ENCODE measurements around the gene AMOTL2.

AMOTL2 gene

DNA sequence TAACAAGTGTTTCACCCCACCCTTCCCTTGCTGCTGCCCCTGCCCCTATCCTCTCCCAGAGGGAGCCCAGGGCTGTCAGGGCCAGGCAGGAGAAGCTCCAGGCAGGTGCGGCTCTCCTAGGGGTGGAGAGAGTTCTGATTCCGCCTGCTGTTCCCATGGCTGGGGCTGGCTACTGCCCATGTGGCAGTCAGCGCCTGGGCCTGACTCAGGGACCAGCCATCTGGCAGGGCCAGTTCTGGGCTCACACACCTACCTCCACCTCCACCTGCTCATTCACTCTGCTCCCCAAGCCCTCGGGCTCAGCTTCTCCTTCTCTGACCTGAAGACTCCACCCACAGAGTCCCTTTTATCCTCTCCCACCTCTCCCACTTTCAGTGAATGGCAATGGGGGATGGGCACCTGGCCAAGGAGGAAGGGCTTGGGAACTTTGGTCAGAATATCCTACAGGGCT is 23.4 kb downstream of the AMOTL2 start:
- DNase-seq = no peak

DNA sequence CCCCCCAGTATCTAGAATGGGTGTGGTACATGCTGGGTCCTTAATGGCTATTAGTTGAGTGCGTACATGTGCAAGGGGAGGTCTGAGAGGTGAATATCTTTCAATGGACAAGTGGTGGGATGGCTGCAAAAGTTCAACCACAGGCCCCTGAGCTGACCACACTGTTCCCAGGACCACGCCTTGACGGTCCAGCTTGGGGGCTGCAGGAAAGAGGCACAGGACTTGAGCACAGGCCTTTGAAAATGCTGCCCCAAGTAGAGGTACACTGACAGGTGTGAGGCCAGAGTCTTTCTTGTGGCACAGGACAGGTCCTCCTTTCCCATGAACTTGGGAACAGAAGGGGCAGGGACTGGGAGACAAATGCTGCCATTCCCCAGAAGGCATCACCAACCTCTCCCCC is 24.0 kb downstream of the AMOTL2 start:
- DNase-seq = no peak

DNA sequence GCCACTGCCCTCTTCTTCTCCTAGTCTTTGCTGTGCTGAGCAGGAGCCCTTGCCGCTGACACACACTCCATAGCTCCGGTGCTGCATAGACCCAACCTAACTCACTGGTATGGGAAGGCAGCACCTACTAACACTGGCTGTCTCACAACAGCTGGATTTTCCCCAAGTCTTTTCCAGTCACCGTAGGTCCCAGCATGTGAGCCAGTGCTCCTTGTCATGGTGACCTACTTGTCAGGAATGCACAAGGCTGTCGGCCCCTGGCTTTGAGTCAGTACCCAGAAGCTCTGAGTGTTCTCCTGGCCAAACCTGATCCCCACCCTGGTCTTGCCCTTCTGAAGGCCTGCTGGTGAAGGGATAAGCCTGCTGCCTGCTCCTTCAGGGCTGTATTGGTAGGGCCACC is 25.7 kb downstream of the AMOTL2 start:
- DNase-seq = no peak

DNA sequence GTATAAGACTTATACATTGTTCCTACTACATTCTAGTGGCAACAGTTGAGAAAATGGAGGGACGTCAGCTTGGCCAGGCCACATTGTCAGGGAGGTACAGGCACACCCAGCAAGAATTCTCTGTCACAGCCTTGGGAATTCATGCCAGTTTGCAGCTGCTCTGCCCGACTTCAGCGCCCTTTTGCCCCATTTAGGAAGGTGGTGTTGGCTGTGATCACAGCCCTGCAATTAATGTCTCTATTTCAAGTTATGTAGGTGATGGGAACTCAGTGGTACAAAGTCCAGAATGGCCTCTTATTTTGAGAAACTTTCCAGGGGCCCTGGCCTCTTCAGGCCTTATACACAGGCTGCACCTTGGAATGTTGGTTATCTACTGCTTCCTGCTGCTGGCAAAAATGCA is 26.7 kb downstream of the AMOTL2 start:
- DNase-seq = no peak

DNA sequence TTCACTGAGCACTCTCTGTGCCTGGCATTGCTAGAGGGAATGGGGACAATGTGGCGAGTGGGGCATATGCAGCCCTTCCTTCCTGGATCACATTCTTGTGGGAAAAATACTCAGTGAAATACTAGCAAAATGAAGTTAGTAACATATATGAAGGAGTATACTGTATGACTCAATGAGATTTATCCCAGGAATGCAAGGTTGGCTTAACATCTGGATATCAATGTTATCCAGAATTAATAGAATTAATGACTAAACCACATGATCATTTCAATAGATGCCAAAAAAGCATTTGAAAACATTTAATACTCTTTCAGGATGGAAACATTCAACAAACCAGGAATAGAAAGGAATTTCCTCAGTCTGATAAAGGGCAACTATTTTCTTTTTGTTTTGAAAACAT is 27.5 kb downstream of the AMOTL2 start:
- DNase-seq = no peak

DNA sequence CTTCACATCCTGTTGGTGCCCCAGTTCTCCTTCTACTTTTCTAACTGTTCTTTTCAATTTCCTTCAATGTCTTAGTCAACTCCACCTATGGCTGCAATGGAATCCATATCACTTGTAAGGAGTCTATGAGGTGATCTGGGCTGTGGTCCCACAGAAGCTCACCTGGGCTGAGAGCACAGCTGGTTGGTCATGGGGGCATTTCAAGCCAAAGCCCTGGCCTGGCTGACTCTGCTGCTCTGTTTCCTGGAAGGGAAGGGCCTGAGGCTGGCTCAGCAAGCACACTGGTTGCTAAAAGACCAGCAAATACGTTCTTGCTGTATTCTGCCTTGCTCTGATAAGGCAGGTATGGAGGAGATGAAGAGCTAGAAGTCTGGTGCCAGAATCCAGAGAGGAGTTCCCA is 29.0 kb downstream of the AMOTL2 start:
- DNase-seq = no peak

DNA sequence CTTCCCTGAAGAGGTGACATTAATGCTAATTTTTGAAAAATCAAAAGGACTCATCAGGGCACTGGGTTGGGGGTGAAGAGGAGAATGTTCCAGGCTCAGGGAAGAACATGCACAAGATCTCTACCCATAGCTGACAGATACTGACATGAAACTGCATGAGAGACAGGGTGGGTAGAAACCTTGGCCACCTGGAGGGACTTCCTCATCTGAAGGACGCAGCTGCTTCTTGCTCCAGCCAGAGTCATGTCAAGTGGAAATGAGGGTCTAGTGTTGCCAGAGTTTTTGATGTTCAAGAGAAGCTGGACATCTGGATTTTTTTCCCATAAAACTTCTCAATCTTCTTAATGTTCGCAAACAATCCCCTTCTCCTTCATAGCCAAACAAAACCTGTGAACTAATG is 29.7 kb downstream of the AMOTL2 start:
- DNase-seq = no peak

DNA sequence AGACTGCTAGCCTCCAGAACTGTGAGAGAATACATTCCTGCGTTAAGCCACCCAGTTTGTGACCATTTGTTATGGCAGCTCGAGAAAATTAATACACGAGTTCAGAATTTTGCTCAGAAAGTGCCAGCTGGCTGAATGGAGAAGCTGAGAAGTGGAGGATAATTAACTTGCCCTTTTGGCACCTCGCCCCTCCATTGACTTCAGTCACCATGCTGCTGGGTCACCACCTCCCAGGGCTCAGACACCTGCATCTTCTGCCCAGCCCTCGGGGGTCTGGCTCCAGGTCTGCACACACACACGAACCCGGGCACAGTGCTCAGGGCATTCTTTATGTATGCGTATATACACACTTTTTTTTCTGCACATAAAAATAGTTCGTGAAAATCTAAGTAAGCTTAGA is 32.0 kb downstream of the AMOTL2 start:
- no peak for DNase-seq

DNA sequence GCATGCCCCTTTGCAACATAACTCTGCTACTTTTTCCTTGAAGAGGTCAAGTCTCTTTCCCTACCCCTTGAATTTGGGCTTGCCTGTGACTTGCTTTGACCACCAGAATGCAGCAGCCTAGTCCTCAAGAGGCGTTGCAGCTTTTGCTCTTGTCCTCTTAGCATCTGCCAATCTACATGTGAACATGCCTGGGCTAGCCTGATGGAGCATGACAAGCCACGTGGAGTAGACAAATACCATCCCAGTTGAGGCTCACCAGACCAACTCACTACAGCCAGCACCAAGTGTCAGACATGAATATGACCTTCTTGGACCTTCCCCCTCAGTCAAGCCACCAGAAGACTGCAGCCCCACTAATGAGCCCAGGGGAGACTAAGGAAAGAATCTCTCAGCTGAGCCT is 32.9 kb downstream of the AMOTL2 start:
- DNase-seq = no peak

DNA sequence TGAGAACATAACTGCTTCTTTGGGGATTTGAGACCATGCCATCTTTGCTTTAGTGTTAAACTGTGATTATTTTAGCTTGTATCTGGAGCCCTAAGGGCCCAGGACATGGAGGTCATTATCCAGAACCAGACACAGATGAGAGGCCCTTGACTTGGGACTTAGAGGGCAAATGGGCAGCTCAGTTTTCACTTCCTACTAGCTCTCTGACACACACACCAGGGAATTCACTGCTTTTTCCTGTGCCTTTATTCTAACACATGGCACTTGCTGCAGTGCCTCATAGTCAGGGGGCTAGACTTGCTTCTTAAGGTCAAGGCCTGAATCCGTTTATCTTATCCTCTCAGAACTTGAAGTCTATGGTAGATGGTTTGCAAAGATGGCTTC is 33.3 kb downstream of the AMOTL2 start:
- DNase-seq = no peak

DNA sequence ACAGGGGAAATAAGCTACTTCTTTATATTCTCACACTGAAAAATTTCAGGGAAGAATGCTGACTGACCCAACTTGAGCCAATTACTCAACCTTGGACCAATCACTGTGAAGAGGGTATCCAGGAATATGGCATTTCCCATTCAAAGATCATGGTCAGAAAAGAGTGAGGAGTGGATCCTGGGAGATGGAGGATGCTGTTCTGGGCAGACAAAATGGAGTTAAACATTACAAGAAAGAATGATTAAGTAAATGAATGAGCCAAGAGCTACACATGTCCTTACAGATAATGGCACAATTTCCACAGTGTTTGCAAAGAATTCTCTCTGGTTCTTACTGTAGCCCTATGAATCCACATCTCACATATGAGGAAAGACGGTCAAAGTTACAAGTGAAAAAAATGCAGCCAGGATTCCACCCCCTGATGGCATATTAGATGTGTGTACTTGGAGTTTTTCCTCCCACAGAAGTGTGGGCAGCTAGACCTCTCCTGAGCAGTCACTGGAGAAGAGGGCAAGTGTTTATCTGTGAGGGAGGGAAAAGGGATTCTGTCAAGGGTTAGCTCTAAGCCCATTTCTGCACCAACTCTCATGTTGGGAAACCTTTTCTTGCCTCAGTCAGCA is 33.8 kb downstream of the AMOTL2 start:
- no peak for DNase-seq

DNA sequence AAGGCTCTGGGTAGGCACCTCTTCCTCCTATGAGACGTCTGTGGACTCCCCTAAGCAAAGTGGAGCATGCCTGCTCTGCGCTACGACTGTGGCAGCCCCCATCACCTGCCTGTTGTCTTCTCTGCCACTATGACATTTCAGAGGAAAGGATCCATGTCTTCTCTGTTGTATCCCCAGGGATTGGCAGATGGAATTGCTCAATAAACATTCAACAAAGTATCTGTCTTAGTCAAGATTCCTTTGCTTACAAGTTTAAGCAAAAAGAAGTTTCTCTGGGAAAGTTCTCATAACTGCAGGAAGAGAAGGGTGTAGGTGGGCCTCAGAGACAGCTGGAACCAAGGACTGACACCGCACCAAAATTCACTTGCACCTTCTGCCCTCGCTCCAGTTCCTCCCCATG is 34.3 kb downstream of the AMOTL2 start:
- no peak for DNase-seq

DNA sequence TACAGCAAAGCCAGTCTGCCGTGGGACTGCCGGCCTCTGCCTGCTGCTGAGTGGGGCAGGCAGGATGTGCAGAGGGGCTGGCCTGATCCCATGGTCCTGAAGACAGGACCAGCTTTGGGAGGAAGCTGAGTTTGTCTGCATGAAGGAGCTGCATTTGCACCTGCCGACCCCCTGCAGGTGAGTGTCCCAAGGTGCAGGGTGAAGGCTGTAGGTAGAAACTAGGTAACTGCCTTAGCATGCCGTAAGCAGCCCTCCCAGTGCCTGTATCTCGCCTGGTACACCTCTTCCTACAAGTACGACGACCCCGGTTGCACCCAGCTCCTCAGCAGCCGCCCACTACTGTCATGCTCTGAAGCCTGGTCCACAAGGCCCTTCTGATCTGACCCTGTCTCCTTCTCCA is 34.9 kb downstream of the AMOTL2 start:
- DNase-seq = no peak

DNA sequence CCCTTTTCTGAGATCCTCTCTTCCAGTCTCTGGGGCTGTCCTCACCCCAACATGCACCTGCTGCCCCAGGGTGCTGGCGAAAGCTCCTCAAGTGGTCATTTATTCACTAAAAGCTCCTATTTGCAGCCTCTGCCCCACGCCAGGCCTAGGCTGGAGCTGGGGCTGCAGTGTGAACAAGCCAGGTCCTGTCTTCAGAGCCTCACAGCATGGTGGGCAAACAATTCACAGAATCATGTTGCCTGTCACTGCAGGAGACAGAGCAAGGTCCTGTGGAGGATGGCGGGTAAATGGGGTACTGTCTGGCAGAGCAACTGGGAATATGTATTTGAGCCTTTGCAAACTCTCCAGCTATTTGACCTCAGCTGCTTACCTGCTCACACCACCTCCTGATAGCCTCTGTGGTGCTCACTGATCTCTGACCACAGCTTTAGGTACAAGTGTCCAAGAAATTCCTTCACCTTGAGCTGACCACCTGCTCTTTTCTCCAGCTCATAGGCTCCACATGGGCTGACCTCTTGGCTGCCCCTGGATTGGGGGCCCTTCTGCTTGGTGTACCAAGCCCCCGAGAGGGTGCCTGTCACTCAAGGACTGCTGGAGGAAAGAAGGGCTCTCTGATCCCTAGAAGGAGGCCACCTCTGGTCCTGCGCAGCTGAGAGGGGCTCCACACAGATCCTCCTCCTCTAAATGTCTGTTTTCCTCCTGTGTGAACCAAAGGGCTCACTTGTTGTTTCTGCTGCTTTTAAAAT is 35.6 kb downstream of the AMOTL2 start:
- DNase-seq = no peak

DNA sequence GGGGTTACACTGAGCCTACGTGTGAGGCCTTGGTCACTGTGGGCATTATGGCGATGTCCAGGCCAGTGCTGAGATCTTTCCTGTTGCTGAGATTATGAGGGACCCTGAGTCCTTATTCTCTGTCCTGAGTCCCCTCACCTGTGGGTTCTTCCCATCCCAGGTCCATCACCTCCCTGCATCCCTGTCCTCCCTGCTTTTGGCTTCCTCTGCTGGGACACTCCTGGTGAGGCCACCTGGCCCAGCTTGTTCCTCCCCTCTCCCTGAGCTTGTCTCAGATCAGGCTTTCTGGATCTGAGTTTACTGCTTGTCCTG is 36.1 kb downstream of the AMOTL2 start:
- no peak for DNase-seq

DNA sequence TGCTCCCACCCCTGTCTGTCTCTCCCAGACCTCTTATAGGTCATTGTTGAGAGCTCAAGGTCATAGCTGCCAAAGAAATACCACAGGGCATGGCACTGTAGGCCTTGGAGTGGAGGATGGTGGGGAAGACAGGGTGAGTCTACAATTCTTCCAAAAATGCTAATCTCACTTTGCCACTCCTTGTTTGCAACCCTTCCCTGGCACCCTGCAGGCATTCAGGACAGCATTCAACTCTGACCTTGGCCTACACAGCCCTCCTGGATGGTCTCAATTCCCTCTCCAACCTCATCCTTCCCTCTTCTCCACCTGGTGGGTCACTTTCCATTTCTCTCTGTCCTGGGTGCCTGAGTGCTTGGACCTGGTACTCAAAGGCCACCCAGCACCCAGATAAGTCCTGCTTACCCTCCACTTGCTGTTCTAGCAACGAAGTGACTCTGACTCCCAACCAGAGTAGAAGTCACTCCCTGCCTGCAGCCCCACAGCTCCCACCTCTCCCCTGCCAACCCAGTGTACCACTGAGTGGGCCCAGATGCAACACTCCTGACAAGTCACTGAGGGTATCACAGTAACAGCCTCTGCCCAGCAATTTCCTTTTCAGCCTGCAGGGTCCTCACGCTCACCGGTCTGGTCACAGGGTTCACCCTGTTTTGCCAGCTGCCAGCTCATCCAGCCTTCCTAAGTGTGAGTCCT is 36.6 kb downstream of the AMOTL2 start:
- DNase-seq = no peak

DNA sequence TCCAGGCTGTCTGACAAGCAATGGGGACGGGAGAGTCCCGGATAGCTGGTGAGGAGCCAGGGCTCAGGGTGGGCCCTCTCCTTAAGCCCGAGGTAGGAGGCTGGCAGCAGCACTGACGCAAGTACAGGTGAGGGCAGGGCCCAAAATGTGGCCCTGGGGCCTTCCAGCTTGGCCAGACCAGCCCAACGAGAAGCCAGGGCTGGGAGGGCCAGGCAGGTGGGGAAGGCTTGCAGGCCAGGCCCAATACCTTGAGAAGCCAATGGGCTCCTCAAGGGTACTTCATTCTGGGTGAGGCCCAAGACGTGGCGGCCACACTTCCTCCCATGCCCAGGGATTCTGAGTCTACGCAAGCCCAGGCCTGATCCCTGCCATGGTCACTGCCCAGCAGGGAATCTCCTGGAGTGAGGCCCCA is 37.2 kb downstream of the AMOTL2 start:
- no peak for DNase-seq

DNA sequence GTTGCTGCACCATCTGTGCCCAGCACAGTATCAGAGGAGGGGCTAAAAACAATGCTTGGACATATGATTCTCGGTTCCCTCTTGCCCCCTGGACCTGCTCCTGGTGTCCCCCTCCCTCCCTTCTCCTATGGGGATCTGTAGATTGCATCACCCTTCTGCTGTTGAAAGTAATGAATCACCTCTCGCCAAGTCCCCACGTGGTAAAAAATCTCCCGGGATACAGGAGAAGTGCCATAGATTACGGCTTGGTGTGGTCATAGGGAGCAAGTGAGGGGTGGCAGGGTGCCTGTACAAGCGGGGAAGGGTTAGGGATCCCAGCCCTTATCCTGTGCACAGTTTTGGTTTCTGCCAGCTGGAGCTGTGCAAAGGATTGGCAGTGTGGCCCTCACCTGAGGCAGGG is 37.7 kb downstream of the AMOTL2 start:
- DNase-seq = no peak

DNA sequence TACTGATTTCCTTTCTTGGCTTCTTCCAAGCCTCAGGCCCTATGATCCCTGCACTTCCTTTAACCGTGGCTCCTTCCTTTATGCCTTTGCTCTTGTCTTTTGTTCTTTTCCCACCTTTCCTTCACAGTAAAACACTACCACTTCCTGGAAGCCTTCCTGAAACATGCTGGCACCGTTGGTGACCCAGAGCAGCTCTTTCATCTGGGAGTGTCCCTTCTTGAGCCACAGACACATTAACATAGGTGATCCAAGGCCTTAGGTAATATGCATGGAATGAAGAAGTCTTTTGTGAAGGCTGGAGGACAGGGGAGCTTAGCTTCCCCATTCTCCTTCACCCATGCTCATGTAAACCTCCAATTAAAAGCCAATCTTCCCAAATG is 39.4 kb downstream of the AMOTL2 start:
- DNase-seq = no peak

DNA sequence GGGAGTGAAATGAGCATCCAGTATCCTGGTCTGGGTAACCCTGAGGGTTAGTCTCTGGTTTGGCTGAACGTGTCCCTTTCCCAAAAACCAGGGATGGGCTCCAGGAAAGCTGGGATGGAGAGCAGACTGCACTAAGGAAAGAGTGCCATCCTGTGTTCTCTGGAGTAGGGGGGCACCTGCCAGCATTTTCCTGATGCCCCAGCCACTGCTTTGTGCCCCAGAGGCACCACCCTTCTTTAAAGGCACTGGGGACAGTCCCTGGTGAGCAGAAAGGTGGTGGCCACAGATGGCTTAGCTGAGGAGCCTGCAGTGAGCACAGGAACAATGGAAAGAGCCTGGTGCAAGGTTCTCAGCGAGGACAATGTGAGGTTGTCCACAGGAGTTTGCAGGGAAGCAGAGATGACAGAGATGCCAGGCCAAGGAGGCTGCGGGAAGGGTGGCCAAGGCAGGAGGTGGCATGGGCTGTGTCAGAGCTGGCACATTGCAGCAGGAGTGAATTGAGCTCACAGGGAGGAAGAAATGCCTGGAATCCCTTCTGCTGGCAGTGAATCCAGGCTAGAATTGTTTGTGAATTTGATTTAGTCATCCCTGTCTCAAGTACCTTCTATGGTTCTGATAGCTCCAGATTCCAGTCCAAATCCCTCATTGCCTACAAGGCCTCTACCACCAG is 39.9 kb downstream of the AMOTL2 start:
- no peak for DNase-seq

DNA sequence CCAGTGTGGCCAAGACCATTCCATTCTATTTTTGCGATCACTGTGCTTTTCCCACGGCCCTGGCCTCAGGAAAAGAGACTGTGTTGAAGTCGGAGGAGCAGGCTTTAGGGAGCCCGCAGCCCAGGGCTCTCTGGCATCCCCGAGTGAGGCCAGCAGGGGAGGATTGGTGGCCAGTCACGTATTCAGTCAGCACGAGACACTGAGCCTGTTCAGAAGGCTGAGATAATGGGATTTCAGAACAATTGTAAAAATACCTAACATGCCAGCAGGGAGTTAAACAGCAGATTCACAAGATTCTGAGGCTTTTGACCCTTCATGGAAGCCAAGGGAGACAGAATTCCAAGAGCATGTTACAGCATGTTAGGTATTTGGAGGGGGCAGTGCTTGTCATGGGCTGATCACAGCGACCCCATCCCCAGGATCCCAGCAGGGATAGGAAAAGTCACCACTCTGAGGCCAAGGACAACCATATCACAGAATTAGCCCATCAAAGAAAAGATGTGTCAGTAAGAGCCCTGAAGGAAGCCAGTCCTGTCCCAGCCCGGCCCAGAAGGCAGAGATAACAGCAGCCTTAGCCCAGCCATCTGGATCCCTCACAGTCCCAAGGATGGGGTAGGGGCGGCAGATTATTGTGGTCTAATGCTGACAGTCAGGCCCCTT is 40.6 kb downstream of the AMOTL2 start:
- DNase-seq = no peak

DNA sequence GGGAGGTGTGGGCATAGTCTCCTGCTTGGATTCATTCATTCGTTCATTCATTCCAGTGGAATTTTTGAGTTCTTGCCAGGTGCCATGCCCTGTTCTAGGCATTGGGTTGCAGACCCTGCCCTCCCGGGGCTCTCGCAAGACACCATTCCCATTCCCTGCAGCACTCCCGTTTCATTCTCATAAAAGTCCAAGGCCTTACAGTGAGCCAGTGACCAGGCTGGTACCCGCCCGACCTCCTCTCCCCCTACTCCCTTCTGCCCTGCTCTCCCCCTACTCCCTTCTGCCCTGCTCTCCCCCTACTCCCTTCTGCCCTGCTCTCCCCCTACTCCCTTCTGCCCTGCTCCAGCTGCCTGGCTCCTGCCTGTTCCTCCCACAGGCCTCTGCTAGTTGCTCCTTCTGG is 41.9 kb downstream of the AMOTL2 start:
- DNase-seq = no peak

DNA sequence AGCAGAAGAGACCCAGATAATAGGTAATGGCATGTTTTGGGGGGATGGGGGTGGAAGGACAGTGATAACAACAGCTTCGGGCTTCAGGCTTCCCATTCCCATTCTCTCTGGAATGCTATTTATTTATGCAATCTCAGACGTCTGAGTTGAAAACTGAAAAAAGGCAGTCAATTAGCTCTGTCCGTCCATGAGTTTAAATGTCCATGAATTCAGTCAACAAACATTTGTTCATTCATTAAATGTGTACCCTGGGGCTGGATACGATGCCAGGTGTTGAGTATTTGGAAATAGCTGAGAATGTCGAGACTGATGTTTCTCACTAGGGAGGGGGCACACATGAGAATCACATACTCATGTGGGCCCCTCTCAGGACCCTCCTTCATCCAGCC is 42.4 kb downstream of the AMOTL2 start:
- DNase-seq = no peak
